PC-3 (cell line): ENCODE measurements around the gene INO80C. TPM values are rescaled to one million over a fixed set of nuclear protein-coding genes. Genes with fewer than 3 reads are reported as not detected.

ENCODE experiments used
- ATAC-seq: fragments of 200-7000 bp; cut with Tn5 transposase; 2 replicates; pipeline ENCODE4 v1.9.1; 2020; ENCODE audit warnings: mild to moderate bottlenecking, moderate library complexity
- BruUV-seq: library from RNA; stranded (reverse); fragments of 400-500 nt; replicated peaks from 2 replicates; lab custom pipeline; 2021; lab: Mats Ljungman, UMichigan
- CTCF ChIA-PET: fragments of 300-600 bp; sonication (Branson Sonifier 250); formaldehyde crosslinking; loops from one replicate; lab custom pipeline; 2022; ENCODE audit warnings: antibody characterized with exemption; lab: Charles Lee
- POLR2A ChIA-PET: fragments of 300-600 bp; sonication (Branson Sonifier 250); formaldehyde crosslinking; loops from one replicate; lab custom pipeline; 2022; ENCODE audit warnings: antibody characterized with exemption; ENCODE audit not compliant: unreplicated experiment; lab: Charles Lee
- DNase-seq: peaks from one replicate; pipeline ENCODE4 v3.0.0-alpha.2; 2015
- H2AFZ ChIP-seq: fragments of 300-600 bp; sonication (generic); 2 replicates; pipeline ENCODE4 v1.6.0; 2016; ENCODE audit warnings: antibody characterized with exemption, low read length
- H3F3A ChIP-seq: fragments of 300-600 bp; sonication (generic); one replicate; pipeline ENCODE4 v1.6.0; 2017; ENCODE audit warnings: antibody characterized with exemption, low read length, control low read depth, mild to moderate bottlenecking; ENCODE audit not compliant: unreplicated experiment
- H3K27ac ChIP-seq: fragments of 300-600 bp; sonication (generic); 2 replicates; pipeline ENCODE4 v1.5.1; 2016; ENCODE audit warnings: mild to moderate bottlenecking, low read length
- H3K27me3 ChIP-seq: fragments of 300-600 bp; sonication (generic); 2 replicates; pipeline ENCODE4 v1.6.1; 2016; ENCODE audit warnings: low read length, mixed read lengths
- H3K36me3 ChIP-seq: fragments of 300-600 bp; sonication (generic); 2 replicates; pipeline ENCODE4 v1.6.1; 2016; ENCODE audit warnings: low read depth, mixed run types, low read length, mixed read lengths
- H3K4me1 ChIP-seq: fragments of 300-600 bp; sonication (generic); 2 replicates; pipeline ENCODE4 v1.5.1; 2016; ENCODE audit warnings: low read length; ENCODE audit not compliant: insufficient read depth
- H3K4me2 ChIP-seq: fragments of 300-600 bp; sonication (generic); 2 replicates; pipeline ENCODE4 v1.6.0; 2016; ENCODE audit warnings: low read length
- H3K4me3 ChIP-seq: fragments of 300-600 bp; sonication (generic); 2 replicates; pipeline ENCODE4 v1.5.1; 2016; ENCODE audit warnings: mild to moderate bottlenecking, low read length, mixed read lengths
- H3K79me2 ChIP-seq: fragments of 300-600 bp; sonication (generic); 2 replicates; pipeline ENCODE4 v1.6.1; 2017; ENCODE audit warnings: low read length, mixed read lengths
- H3K9ac ChIP-seq: fragments of 300-600 bp; sonication (generic); 2 replicates; pipeline ENCODE4 v1.6.0; 2016; ENCODE audit warnings: mild to moderate bottlenecking, low read length
- H3K9me2 ChIP-seq: fragments of 300-600 bp; sonication (generic); replicated peaks from 2 replicates; pipeline ENCODE4 v1.6.1; 2016; ENCODE audit warnings: mixed run types, low read length, mixed read lengths
- H3K9me3 ChIP-seq: fragments of 300-600 bp; sonication (generic); 2 replicates; pipeline ENCODE4 v1.6.1; 2016; ENCODE audit warnings: low read length, mixed read lengths
- H4K20me1 ChIP-seq: fragments of 300-600 bp; sonication (generic); 2 replicates; pipeline ENCODE4 v1.6.1; 2016; ENCODE audit warnings: low read length, mixed read lengths
- EZH2 ChIP-seq: fragments of 300-600 bp; sonication (generic); IDR thresholded peaks from one replicate; pipeline ENCODE4 v1.6.1; 2017; ENCODE audit warnings: antibody characterized with exemption, mild to moderate bottlenecking, low read length; ENCODE audit not compliant: unreplicated experiment
- EZH2phosphoT487 ChIP-seq: fragments of 300-600 bp; sonication (generic); IDR thresholded peaks from 2 replicates; pipeline ENCODE4 v1.6.1; 2018; ENCODE audit warnings: mild to moderate bottlenecking, antibody characterized with exemption, low read length, borderline replicate concordance
- intact Hi-C: fragments of 100-400 bp; cut with micrococcal nuclease; formaldehyde crosslinking; loops from 2 replicates; pipeline ENCODE4 v1.9.0; 2023
- total RNA-seq: library from RNA; depleted of rRNA; stranded (reverse); fragments of >200 nt; gene quantifications from 2 replicates; pipeline ENCODE4 v1.2.3, GENCODE V29; 2014
- TF ChIP-seq, protein P1 (sequence below): fragments of 300-600 bp; sonication (generic); conservative IDR thresholded peaks from 2 replicates; pipeline ENCODE4 v1.5.1; 2017; ENCODE audit warnings: antibody characterized with exemption, low read depth, mild to moderate bottlenecking, low read length

The INO80C gene
- total RNA-seq, 1 experiment from 2014 or later: 6.8 TPM

- Histone ChIP-seq H3K9me3 (no peaks in the 10 kb centered on the region), H4K20me1 (no peaks in the 10 kb centered on the region), H2AFZ (no peak overlapping the region), H3K9ac (no peak overlapping the region), H3K36me3 (no peaks in the 10 kb centered on the region), H3K79me2 (no peaks in the 10 kb centered on the region), H3K27ac (no peak overlapping the region), H3K9me2 (no peaks in the 10 kb centered on the region), H3K4me1 (no peaks in the 10 kb centered on the region), H3K4me2 (no peak overlapping the region), H3K27me3 (no peaks in the 10 kb centered on the region), H3K4me3 (no peak overlapping the region), H3F3A (no peaks in the 10 kb centered on the region)
- no peak for DNase-seq
- POLR2A ChIA-PET: interaction anchor here (0.6 kb wide), 1 partner anchor 284 kb away, joined by 4 read pairs; no protein-coding TSS in a partner anchor
- intact Hi-C loops: no loop called here
- no peak for ATAC-seq
- TF ChIP-seq EZH2phosphoT487: no peak
- TF ChIP-seq, protein P1, sequence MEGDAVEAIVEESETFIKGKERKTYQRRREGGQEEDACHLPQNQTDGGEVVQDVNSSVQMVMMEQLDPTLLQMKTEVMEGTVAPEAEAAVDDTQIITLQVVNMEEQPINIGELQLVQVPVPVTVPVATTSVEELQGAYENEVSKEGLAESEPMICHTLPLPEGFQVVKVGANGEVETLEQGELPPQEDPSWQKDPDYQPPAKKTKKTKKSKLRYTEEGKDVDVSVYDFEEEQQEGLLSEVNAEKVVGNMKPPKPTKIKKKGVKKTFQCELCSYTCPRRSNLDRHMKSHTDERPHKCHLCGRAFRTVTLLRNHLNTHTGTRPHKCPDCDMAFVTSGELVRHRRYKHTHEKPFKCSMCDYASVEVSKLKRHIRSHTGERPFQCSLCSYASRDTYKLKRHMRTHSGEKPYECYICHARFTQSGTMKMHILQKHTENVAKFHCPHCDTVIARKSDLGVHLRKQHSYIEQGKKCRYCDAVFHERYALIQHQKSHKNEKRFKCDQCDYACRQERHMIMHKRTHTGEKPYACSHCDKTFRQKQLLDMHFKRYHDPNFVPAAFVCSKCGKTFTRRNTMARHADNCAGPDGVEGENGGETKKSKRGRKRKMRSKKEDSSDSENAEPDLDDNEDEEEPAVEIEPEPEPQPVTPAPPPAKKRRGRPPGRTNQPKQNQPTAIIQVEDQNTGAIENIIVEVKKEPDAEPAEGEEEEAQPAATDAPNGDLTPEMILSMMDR: no peak
- TF ChIP-seq EZH2: no peak
- CTCF ChIA-PET: no interaction called here
- no TSS peak for BruUV-seq
These were observed 26.5 kb upstream of the INO80C start for GRCh38 chr18:35524226-35524625.

GRCh38 chr18:35522130-35522959, 24.6 kb upstream of the INO80C start:
- TF ChIP-seq EZH2phosphoT487 (no peak), EZH2 (no peak)
- TF ChIP-seq, protein P1: no peak
- Histone ChIP-seq H3K4me2 (no peak overlapping the region), H3K79me2 (no peaks in the 10 kb centered on the region), H3K27ac (no peak overlapping the region), H3K9ac (no peak overlapping the region), H3K9me3 (no peaks in the 10 kb centered on the region), H3K4me3 (no peak overlapping the region), H3K4me1 (no peaks in the 10 kb centered on the region), H2AFZ (no peak overlapping the region), H4K20me1 (no peaks in the 10 kb centered on the region), H3K9me2 (no peaks in the 10 kb centered on the region), H3F3A (no peaks in the 10 kb centered on the region), H3K27me3 (no peaks in the 10 kb centered on the region), H3K36me3 (no peaks in the 10 kb centered on the region)
- no TSS peak for BruUV-seq
- no peak for ATAC-seq
- no peak for DNase-seq
- POLR2A ChIA-PET: no interaction called here
- intact Hi-C loops: no loop called here
- CTCF ChIA-PET: no interaction called here

- Histone ChIP-seq H3K27ac (no peak overlapping the region), H3K4me3 (no peak overlapping the region), H4K20me1 (no peaks in the 10 kb centered on the region), H3K9ac (no peak overlapping the region), H3K27me3 (no peaks in the 10 kb centered on the region), H3K4me1 (no peaks in the 10 kb centered on the region), H3K9me3 (no peaks in the 10 kb centered on the region), H3K79me2 (no peaks in the 10 kb centered on the region), H3K9me2 (no peaks in the 10 kb centered on the region), H3K36me3 (no peaks in the 10 kb centered on the region), H3F3A (no peaks in the 10 kb centered on the region), H3K4me2 (no peak overlapping the region), H2AFZ (no peak overlapping the region)
- CTCF ChIA-PET: no interaction called here
- intact Hi-C loops: no loop called here
- TF ChIP-seq EZH2phosphoT487 (no peak), EZH2 (no peak)
- TF ChIP-seq, protein P1: no peak
- ATAC-seq: no peak
- no TSS peak for BruUV-seq
- DNase-seq: no peak
- POLR2A ChIA-PET: no interaction called here
These were observed 23.4 kb upstream of the INO80C start for GRCh38 chr18:35521133-35521532.
